Gastroesophageal sphincter (tissue), 4 donors: ENCODE data around the gene ATF4. TPM values are rescaled to one million over a fixed set of nuclear protein-coding genes. Genes with fewer than 3 reads are reported as not detected.
A peak's percentile ranks its signal among the peaks of the same experiment; 100 is the strongest.
"Not testable (repeated sequence)": the region's sequence is repeated elsewhere in the genome, so short reads cannot be mapped to it uniquely, and the experiment has no call there.

ENCODE experiments used
- ATAC-seq: fragments of 150-250 bp; one replicate; pipeline ENCODE4 v1.9.1; 2016; ENCODE audit warnings: mild to moderate bottlenecking, moderate library complexity
- H3K27ac ChIP-seq, 4 donors: fragments of 200-600 bp; sonication (generic) in 3 of 4; 1 replicate in 3 of 4; 2 replicates in 1 of 4; pipeline ENCODE4 v1.5.1; 2016 to 2019
- H3K27me3 ChIP-seq: fragments of 200-600 bp; sonication (generic); one replicate; pipeline ENCODE4 v1.5.1; 2019
- H3K36me3 ChIP-seq, 2 donors: fragments of 200-600 bp; sonication (generic); one replicate each; pipeline ENCODE4 v1.5.1; 2019; ENCODE audit warnings: control low read depth in 1 of 2
- H3K4me1 ChIP-seq, 3 donors: fragments of 200-600 bp; sonication (generic); 1 replicate in 2 of 3; 2 replicates in 1 of 3; pipeline ENCODE4 v1.5.1; 2016 to 2019; ENCODE audit warnings: control low read depth in 2 of 3
- H3K4me3 ChIP-seq, 2 donors: fragments of 200-600 bp; sonication (generic); one replicate each; pipeline ENCODE4 v1.5.1; 2019; ENCODE audit warnings: mild to moderate bottlenecking in 1 of 2, moderate library complexity in 1 of 2
- H3K9me3 ChIP-seq, 3 donors: fragments of 200-600 bp; sonication (generic); one replicate each; pipeline ENCODE4 v1.5.1; 2017 to 2019; ENCODE audit warnings: control low read depth in 2 of 3
- EP300 ChIP-seq: sonication (generic); formaldehyde crosslinking; IDR thresholded peaks from one replicate; pipeline ENCODE4 v1.6.1; 2017; ENCODE audit warnings: antibody characterized with exemption, mild to moderate bottlenecking
- POLR2A ChIP-seq, 2 donors: fragments of 450-650 bp; IDR thresholded peaks; one replicate each; pipeline ENCODE4 v1.6.1; 2017; ENCODE audit warnings: antibody characterized with exemption in 2 of 2, mild to moderate bottlenecking in 2 of 2, moderate library complexity in 1 of 2
- POLR2AphosphoS5 ChIP-seq: sonication (generic); formaldehyde crosslinking; IDR thresholded peaks from one replicate; pipeline ENCODE4 v1.6.1; 2017; ENCODE audit warnings: antibody characterized with exemption
- WGBS, 2 donors: methylation state at CpG; one replicate each; pipeline ENCODE4 v1.1.5; 2018; ENCODE audit warnings: low coverage in 1 of 2; 5-methylcytosine and 5-hydroxymethylcytosine counted together
- total RNA-seq, 4 donors: library from RNA; depleted of rRNA; stranded (reverse); fragments of >200 nt; gene quantifications; one replicate each; pipeline ENCODE4 v1.1.0, GENCODE V29; 2016
- TF ChIP-seq, protein P1 (sequence below), 4 experiments: fragments of 200-600 bp in 2 of 4; fragments of 450-650 bp in 2 of 4; sonication (generic) in 1 of 4; IDR thresholded peaks; one replicate each; pipeline ENCODE4 v1.5.1; 2017 to 2019; ENCODE audit warnings: antibody characterized with exemption in 4 of 4, mild to moderate bottlenecking in 2 of 4, moderate library complexity in 2 of 4

ATF4 gene
- total RNA-seq, 4 donors from 2014 or later = 450 to 718 (median 563) TPM

GRCh38 chr22:39519681-39520225 lies 609 bp upstream of the ATF4 start:
- WGBS, 2 donors = 0% methylated on average over 5 of the region's 47 CpGs; no CpG with 5 or more reads in 1 of the 2 donors
- peaks cover 6 to 67% of the 10 kb centered on the region in 2 donors for H3K36me3 ChIP-seq
- peak overlapping the region; percentile 98 to 100 (median 100) for H3K27ac ChIP-seq
- ATAC-seq = peak; percentile 91
- no peaks in the 10 kb centered on the region for H3K9me3 ChIP-seq
- H3K4me3 ChIP-seq = peak overlapping the region; percentile 98 to 100
- peak; percentile 42 to 59 for TF ChIP-seq POLR2A (IDR thresholded peaks at IDR 0.05)
- TF ChIP-seq POLR2AphosphoS5 = peak; percentile 29
- no peak for TF ChIP-seq EP300
- TF ChIP-seq, protein P1, sequence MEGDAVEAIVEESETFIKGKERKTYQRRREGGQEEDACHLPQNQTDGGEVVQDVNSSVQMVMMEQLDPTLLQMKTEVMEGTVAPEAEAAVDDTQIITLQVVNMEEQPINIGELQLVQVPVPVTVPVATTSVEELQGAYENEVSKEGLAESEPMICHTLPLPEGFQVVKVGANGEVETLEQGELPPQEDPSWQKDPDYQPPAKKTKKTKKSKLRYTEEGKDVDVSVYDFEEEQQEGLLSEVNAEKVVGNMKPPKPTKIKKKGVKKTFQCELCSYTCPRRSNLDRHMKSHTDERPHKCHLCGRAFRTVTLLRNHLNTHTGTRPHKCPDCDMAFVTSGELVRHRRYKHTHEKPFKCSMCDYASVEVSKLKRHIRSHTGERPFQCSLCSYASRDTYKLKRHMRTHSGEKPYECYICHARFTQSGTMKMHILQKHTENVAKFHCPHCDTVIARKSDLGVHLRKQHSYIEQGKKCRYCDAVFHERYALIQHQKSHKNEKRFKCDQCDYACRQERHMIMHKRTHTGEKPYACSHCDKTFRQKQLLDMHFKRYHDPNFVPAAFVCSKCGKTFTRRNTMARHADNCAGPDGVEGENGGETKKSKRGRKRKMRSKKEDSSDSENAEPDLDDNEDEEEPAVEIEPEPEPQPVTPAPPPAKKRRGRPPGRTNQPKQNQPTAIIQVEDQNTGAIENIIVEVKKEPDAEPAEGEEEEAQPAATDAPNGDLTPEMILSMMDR (IDR thresholded peaks at IDR 0.05) = peak in 3 of 4 experiments; percentile 39 to 65 (median 43)
- H3K4me1 ChIP-seq = peaks cover 5 to 57% (median 33%) of the 10 kb centered on the region in 3 donors
- H3K27me3 ChIP-seq = no peaks in the 10 kb centered on the region

GRCh38 chr22:39521106-39521885 lies 934 bp downstream of the ATF4 start:
- H3K27me3 ChIP-seq, ATAC-seq, H3K9me3 ChIP-seq: not testable (repeated sequence)
- Histone ChIP-seq H3K4me3 (peak overlapping the region; percentile 98 to 100), H3K4me1 (peaks cover 5 to 70% (median 38%) of the 10 kb centered on the region in 3 donors), H3K27ac (peak overlapping the region; percentile 98 to 100 (median 100)), H3K36me3 (peaks cover 6 to 58% of the 10 kb centered on the region in 2 donors)
- WGBS, 2 donors = 0 to 4% methylated on average over 2 to 3 of the region's 28 CpGs

- Histone ChIP-seq H3K36me3 (peaks cover 6 to 50% of the 10 kb centered on the region in 2 donors), H3K4me1 (peaks cover 5 to 76% (median 39%) of the 10 kb centered on the region in 3 donors), H3K4me3 (peak overlapping the region; percentile 98 to 100), H3K27ac (peak overlapping the region; percentile 98 to 100 (median 100))
- ATAC-seq, H3K27me3 ChIP-seq, H3K9me3 ChIP-seq: not testable (repeated sequence)
- WGBS, 2 donors = 20% methylated on average over 3 of the region's 5 CpGs; no CpG with 5 or more reads in 1 of the 2 donors
Observed at GRCh38 chr22:39522091-39522490, 1.7 kb downstream of the ATF4 start.

DNA sequence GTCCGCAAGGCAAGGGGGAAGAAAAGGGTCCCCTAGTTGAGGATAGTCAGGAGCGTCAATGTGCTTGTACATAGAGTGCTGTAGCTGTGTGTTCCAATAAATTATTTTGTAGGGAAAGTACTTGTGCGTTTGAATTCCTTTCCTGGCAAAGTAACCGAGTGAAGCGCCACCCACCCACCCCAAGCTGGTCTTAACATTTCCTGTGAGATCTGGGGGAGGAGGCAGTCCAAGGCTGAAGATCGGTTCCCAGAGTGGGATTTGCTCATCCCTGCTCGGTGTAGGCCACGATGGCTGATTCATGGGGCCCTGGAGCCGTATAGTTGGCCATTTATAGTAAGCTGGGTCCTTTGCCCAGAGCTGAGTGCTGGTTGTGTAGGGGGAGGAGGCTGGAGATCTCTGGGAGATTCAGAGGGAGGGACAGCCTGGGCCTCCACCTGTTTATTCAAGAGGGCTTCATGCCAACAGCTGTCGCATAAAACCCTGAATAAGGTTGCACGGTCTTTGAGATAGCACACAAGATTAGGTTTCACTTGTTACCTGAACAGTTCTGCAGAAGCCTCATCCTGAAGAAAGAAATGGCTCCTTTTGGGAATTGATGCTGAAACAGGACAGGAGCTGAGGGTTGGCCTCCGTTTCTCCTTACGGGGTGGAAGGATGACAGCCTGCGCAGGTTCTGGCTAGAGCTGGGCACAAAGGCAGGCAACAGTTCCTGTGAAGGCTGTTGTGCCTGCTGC lies 2.4 kb downstream of the ATF4 start:
- Histone ChIP-seq H3K36me3 (peaks cover 6 to 46% of the 10 kb centered on the region in 2 donors), H3K4me1 (peaks cover 5 to 83% (median 46%) of the 10 kb centered on the region in 3 donors), H3K27me3 (no peaks in the 10 kb centered on the region), H3K9me3 (no peaks in the 10 kb centered on the region), H3K4me3 (peak overlapping the region; percentile 98 to 100), H3K27ac (peak overlapping the region; percentile 98 to 100 (median 100))
- ATAC-seq = no peak
- TF ChIP-seq POLR2AphosphoS5 = peak; percentile 72
- TF ChIP-seq POLR2A (IDR thresholded peaks at IDR 0.05) = peak in 1 of 2 donors; percentile 6
- TF ChIP-seq, protein P1 (IDR thresholded peaks at IDR 0.05) = no peak
- no peak for TF ChIP-seq EP300
- 10 to 20% methylated on average over 2 to 12 of the region's 14 CpGs for WGBS, 2 donors

- H3K4me3 ChIP-seq = peak overlapping the region in 1 of 2 donors; percentile 100
- H3K27ac ChIP-seq = peak overlapping the region in 3 of 4 donors; percentile 98 to 100 (median 100)
- no peak for TF ChIP-seq POLR2A (IDR thresholded peaks at IDR 0.05)
- TF ChIP-seq EP300 = no peak
- TF ChIP-seq POLR2AphosphoS5 = no peak
- TF ChIP-seq, protein P1 (IDR thresholded peaks at IDR 0.05) = no peak
- no peaks in the 10 kb centered on the region for H3K27me3 ChIP-seq
- H3K9me3 ChIP-seq = no peaks in the 10 kb centered on the region
- ATAC-seq = no peak
- 56% methylated on average over 3 of the region's 13 CpGs; no CpG with 5 or more reads in 1 of the 2 donors for WGBS, 2 donors
- H3K4me1 ChIP-seq = peaks cover 0 to 83% (median 54%) of the 10 kb centered on the region in 3 donors
- H3K36me3 ChIP-seq = peaks cover 6 to 60% of the 10 kb centered on the region in 2 donors
Observed at GRCh38 chr22:39524089-39524752, 3.9 kb downstream of the ATF4 start.
